Fibroblast of the aortic adventitia (primary cell): ENCODE data around the gene CCAR1. TPM values are rescaled to one million over a fixed set of nuclear protein-coding genes. Genes with fewer than 3 reads are reported as not detected.

ENCODE experiments used
- DNase-seq: peaks from one replicate; pipeline ENCODE4 v3.0.0-alpha.2; 2010; ENCODE audit warnings: low read depth
- H3K4me3 ChIP-seq: 2 replicates; pipeline ENCODE4 v1.5.1; 2011; ENCODE audit warnings: low read depth, mild to moderate bottlenecking, control low read depth, low read length, moderate library complexity
- CTCF ChIP-seq: IDR thresholded peaks from 2 replicates; pipeline ENCODE4 v1.5.1; 2011; ENCODE audit warnings: mild to moderate bottlenecking, low read length, control low read depth, inconsistent platforms; ENCODE audit not compliant: insufficient read depth
- total RNA-seq: library from RNA; depleted of rRNA; stranded (reverse); fragments of >200 nt; gene quantifications from 2 replicates; pipeline ENCODE4 v1.2.3, GENCODE V29; 2012; ENCODE audit warnings: low replicate concordance

Gene CCAR1
- total RNA-seq, 1 donor = 57.1 TPM

GRCh38 chr10:68781613-68782574, 60.9 kb downstream of the CCAR1 start:
- DNase-seq = no peak
- no peak for TF ChIP-seq CTCF
- no peak overlapping the region for H3K4me3 ChIP-seq

GRCh38 chr10:68784476-68784875, 63.4 kb downstream of the CCAR1 start:
- TF ChIP-seq CTCF = no peak
- no peak overlapping the region for H3K4me3 ChIP-seq
- DNase-seq = no peak

- no peak for DNase-seq
- H3K4me3 ChIP-seq = no peak overlapping the region
- no peak for TF ChIP-seq CTCF
Measured at GRCh38 chr10:68787813-68788212, 66.8 kb downstream of the CCAR1 start.

GRCh38 chr10:68790476-68790875, 69.4 kb downstream of the CCAR1 start:
- no peak for DNase-seq
- TF ChIP-seq CTCF = no peak
- H3K4me3 ChIP-seq = no peak overlapping the region

- TF ChIP-seq CTCF = no peak
- peak; percentile 28 for DNase-seq
- H3K4me3 ChIP-seq = no peak overlapping the region
Measured at GRCh38 chr10:68792115-68792514, 71.1 kb downstream of the CCAR1 start.

GRCh38 chr10:68795886-68796532, 75.0 kb downstream of the CCAR1 start:
- TF ChIP-seq CTCF = no peak
- no peak for DNase-seq
- no peak overlapping the region for H3K4me3 ChIP-seq
